OCI-LY7 (cell line): ENCODE measurements around the gene SEC24D.

Experiments used
- EZH2phosphoT487 ChIP-seq: fragments of 200-600 bp; sonication (generic); IDR thresholded peaks from 2 replicates; pipeline ENCODE4 v1.6.1; 2018; ENCODE audit warnings: low read depth, borderline replicate concordance, mild to moderate bottlenecking, mixed run types, antibody characterized with exemption, low read length, moderate library complexity, mixed read lengths
- TF ChIP-seq, protein P1 (sequence below): fragments of 200-600 bp; sonication (generic); conservative IDR thresholded peaks from 2 replicates; pipeline ENCODE4 v1.5.1; 2014; ENCODE audit warnings: mild to moderate bottlenecking, antibody characterized with exemption, low read length, moderate library complexity, mixed read lengths

- TF ChIP-seq, protein P1, sequence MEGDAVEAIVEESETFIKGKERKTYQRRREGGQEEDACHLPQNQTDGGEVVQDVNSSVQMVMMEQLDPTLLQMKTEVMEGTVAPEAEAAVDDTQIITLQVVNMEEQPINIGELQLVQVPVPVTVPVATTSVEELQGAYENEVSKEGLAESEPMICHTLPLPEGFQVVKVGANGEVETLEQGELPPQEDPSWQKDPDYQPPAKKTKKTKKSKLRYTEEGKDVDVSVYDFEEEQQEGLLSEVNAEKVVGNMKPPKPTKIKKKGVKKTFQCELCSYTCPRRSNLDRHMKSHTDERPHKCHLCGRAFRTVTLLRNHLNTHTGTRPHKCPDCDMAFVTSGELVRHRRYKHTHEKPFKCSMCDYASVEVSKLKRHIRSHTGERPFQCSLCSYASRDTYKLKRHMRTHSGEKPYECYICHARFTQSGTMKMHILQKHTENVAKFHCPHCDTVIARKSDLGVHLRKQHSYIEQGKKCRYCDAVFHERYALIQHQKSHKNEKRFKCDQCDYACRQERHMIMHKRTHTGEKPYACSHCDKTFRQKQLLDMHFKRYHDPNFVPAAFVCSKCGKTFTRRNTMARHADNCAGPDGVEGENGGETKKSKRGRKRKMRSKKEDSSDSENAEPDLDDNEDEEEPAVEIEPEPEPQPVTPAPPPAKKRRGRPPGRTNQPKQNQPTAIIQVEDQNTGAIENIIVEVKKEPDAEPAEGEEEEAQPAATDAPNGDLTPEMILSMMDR, result no peak
- no peak for TF ChIP-seq EZH2phosphoT487
Observed at GRCh38 chr4:118755438-118756226, 80.3 kb downstream of the SEC24D start.
